Ishikawa (cell line): ENCODE results near the gene C17orf50.

Source experiments
- CEBPB ChIP-seq: IDR thresholded peaks from 2 replicates; pipeline ENCODE4 v1.6.1; 2012
- EGR1 ChIP-seq: IDR thresholded peaks from 2 replicates; pipeline ENCODE4 v1.6.1; 2012
- EP300 ChIP-seq: IDR thresholded peaks from 2 replicates; pipeline ENCODE4 v1.6.1; 2012; ENCODE audit warnings: borderline replicate concordance
- RAD21 ChIP-seq: IDR thresholded peaks from 2 replicates; pipeline ENCODE4 v1.6.1; 2012; ENCODE audit warnings: low read depth
- REST ChIP-seq: IDR thresholded peaks from 2 replicates; pipeline ENCODE4 v1.6.1; 2012; ENCODE audit warnings: low read depth, mild to moderate bottlenecking
- TAF1 ChIP-seq: IDR thresholded peaks from 2 replicates; pipeline ENCODE4 v1.6.1; 2012; ENCODE audit warnings: low read depth, mild to moderate bottlenecking
- TF ChIP-seq, protein P1 (sequence below): IDR thresholded peaks from 2 replicates; pipeline ENCODE4 v1.6.1; 2012

- TF ChIP-seq, protein P1, sequence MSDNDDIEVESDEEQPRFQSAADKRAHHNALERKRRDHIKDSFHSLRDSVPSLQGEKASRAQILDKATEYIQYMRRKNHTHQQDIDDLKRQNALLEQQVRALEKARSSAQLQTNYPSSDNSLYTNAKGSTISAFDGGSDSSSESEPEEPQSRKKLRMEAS, result no peak
- no peak for TF ChIP-seq EGR1
- TF ChIP-seq CEBPB, result no peak
- TF ChIP-seq RAD21, result no peak
- TF ChIP-seq REST, result no peak
- TF ChIP-seq EP300, result no peak
- TF ChIP-seq TAF1, result no peak
These were observed 26.3 kb downstream of the C17orf50 start for GRCh38 chr17:35786941-35787432.
